H4 (cell line): ENCODE measurements around the gene UBE2E2. TPM values are rescaled to one million over a fixed set of nuclear protein-coding genes. Genes with fewer than 3 reads are reported as not detected.
A peak's percentile ranks its signal among the peaks of the same experiment; 100 is the strongest.
"Not testable (repeated sequence)": the region's sequence is repeated elsewhere in the genome, so short reads cannot be mapped to it uniquely, and the experiment has no call there.

Experiments used
- DNase-seq: peaks from one replicate; pipeline ENCODE4 v3.0.0-alpha.2; 2015; ENCODE audit warnings: low spot score
- total RNA-seq: library from RNA; depleted of rRNA; stranded (reverse); fragments of >200 nt; shearing (Covaris generic); gene quantifications from 2 replicates; pipeline ENCODE4 v1.2.3, GENCODE V29; 2014; rRNA removed

The UBE2E2 gene
- total RNA-seq = 16.9 and 42.5 TPM in 2 replicates

DNA sequence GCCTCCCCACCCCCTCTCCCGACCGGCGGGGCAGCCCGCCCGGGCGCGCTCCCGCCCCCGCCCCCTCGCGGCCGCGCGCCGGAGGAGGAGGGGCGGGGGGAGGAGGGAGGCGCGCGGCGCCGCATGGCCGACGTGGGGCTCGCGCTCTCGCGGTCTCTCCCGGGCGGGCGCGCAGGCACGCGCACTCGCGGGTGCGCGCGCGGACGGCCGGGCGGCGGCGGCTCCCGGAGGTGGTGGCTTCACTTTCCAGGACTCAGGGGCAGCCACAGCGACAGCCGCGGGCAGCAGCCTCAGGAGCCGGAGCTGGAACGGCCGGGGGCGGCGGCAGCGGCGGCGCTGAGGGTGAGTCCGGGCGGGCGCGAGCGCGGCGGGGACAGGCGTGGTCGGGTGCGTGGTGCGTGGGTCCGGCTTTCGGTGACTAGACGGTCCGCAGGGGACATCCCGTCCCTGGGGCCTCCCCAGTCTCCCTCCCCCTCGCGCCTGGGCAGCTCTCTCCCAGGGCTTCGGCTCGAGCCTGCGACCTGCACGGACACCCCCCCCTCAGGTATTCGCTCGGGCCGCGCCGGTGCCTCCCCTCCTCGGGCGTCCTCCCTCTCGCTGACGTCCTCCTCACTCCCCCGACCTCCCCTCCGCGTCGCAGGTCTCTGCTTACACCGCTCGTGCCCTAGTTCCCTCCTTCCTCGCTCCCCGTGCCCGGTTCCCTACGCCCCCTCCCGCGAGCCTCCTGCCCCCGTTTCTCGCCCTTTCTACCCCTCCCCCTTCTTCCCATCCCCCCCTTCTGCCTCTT is at the start of gene UBE2E2:
Gene UBE2E2 (plus strand): TSS at position 407 of the 787 bp plus-strand sequence.
- peak; percentile 5 for DNase-seq

DNA sequence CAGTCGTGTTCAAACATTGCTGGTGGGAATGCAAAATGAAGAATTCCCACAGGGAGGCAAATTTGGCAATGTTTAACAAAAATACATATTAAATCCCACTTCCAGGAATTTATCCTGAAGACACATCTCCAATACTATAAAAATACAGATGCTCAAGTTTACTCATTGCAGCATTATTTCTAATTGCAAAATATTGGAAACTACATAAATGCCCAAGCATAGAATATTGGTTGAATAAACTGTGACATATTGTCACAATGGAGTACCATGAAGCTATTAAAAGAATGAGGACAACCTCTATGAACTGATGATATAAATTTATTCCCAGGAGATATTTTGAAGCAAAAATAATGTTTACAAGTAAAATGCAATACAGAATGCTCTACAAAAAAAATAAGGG is 49.7 kb upstream of the UBE2E2 start:
- no peak for DNase-seq

DNA sequence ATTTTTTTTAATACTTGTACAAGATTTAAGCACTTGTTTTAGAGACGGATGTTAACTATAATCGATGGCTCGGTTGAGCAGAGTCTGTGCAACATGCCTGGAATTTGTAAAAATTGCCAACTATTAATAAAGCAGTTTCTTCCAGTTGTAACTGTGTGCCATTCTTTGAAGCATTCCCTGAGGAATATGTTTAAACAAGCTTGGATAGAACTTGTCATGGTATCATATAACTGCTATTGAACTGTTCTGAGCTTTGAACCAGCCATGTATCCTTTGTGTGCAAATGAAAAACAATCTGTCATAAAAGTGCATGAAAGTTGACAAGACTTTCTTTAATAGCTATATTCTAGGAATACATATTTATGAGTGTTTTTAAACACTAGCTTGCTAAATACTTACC is 45.8 kb upstream of the UBE2E2 start:
- DNase-seq = no peak

DNA sequence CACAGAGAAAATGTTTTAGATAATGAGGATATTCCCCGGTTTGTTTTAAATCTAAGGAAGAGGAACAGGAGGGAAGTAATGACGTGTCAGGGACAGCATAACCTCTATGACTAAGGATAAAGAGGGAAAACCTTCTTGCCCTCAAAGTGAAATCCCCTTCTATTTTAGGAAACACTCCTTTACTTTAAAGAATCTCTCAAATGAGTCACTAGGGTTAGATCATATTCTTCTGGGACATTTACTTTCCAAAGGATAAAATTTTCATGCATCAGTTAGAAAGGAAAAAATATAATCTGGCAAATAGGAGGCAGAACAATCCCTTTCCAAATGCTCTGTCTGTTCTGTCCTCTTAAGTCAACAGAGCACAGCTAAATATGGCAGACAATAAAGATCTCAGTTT is 43.2 kb upstream of the UBE2E2 start:
- peak; percentile 13 for DNase-seq

DNA sequence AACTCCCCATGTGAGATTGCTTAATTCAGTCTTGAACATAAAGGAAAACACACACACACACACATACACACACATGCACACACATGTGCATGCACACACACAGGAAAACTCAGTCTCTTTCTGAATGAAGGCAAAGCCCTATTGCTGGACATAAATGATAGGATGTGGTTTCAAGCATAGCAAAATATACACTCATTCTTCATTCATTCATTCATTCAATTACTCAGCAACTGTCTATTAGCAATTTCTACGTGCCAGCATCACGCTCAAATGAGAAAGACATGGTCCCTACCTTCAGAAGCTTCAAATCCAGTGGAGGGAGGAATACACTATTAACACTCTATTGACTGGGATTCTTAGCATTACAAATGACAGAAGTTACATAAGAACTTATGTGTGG is 41.8 kb upstream of the UBE2E2 start:
- DNase-seq = no peak

DNA sequence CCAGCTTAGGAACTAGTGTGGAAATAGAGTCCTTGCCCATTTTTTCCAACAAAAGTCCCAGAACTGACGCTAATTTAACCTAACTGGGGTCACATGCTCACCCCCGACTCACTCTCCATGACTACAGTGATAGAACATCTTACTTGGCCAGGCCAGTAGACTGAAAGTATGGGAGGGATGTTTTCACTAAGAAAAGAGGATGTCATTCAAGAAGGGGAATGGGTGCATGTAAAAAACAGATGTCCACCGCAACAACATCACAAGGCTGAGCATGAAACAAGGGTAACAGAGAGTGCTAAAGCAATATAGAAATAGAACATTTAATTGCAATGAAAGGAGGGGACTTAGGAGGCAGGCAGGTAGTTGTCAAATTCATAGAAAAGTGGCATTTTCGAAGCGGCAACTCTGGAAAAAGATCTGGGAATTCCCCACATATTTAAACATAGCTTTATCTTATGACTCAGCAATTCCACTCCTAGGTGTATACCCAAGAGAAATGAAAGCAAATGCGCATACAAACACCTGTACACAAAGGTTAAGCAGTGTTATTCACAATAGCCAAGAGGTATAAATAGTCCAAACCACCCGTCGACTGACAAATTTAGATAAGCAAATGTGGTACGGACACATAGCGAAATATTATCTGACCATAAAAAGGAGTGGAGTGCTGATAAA is 41.1 kb upstream of the UBE2E2 start:
- DNase-seq = no peak

DNA sequence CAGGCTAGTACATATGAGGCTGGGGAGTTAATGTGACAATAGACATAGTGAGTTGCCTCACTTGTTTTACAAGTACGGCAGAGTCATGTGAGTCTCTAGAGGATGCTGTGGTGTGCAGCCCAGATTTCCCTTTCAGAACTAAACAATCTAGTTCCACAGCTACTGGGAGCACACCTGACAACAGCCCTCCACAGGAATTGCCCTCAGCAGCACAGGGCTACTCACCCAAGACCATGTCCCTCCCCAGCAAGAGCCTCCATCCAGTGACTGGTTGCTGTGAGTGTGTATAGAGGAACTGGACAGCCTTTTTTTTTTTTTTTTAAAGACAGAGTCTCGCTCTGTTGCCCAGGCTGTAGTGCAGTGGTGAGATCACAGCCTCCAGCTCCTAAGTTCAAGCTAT is 40.2 kb upstream of the UBE2E2 start:
- no peak for DNase-seq

DNA sequence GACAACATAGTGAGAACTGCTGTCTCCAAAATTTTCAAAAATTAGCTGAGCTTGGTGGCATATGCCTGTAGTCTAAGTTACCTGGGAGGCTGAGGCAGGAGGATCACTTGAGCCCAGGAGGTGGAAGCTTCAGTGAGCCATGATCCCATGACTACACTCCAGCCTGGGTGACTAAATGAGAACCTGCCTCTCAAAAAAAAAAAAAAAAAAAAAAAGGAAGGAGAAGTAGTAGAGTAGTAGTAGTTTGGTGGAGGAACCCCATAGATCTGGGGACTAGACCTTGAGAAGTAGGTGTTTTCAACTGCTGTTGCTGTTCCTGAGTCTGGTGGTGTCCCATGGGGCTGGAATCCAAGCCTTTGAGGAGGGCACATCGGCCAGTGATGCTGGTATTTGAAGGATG is 38.4 kb upstream of the UBE2E2 start:
- no peak for DNase-seq

DNA sequence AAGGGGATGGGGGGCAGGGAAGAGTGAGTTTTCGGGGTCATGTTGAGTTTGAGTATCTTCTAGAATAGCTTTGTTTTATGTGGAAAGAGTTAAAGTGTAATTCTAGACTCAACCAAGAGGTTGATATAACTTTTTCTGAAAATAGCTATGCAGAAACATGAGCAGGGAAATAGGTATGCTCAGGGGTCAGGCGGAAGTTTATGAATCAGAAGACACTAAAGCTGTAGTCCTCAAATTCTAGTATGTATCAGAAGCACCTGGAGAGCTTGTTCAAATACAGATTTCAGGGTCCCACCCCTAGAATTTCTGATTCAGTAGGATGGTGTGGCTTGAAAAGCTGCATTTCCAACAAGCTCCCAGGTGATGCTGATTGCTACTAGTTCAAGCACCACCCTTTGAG is 37.6 kb upstream of the UBE2E2 start:
- DNase-seq = no peak

DNA sequence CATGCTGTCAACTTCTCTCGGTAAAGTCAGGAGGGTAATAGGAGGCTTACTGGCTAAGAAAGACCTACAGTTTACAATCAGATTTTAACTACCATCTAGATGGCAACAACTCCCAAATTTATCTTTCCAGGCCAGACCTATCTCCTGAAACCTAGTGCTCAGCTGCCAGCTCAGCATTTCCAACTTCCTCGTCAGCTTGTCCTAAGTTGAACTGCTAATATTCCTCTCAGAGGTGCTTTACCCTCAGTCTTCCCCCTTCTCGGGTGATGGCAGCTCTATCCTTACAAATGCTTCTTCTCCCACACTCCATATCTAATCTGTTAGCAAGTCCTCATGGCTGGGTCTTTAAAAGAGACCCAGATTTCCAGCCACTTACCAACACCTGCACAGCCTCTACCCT is 36.9 kb upstream of the UBE2E2 start:
- no peak for DNase-seq

DNA sequence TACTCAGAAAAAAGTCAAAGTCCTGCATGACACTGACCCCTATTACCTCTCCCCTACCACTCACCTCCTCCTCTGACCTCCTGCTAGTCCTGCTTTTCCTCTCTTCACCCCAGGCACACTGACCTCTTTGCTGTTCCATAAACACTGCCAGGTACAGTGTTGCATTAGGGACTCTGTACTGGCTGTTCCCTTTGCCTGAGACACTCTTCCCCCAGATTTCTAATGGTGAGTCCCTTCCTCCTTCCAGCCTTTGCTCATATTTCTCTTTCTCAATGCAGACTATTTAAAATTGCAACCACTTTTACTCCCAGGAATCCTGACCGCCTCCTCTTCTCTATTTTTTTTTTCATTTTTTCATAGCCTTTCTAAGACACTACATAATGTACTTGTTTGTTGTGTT is 36.3 kb upstream of the UBE2E2 start:
- DNase-seq = no peak

DNA sequence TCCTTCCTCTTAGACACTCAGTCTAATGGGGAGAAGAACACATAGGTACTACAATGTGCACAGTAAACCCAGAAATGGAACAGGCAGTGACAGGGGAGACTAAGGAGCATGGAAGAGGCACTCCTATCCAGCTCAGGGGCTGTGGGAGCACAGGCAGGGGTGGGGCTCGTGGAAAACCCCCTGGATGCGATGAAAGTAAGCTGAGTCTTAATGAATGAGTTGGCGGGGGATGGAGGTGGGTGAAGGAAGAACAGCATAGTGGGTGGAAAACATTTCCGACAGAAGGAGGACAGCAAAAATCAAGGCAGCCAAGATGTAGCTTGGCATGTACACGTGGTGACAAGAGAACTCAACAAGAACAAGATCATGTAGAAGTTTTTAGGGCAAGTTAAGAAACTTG is 33.6 kb upstream of the UBE2E2 start:
- DNase-seq = no peak

DNA sequence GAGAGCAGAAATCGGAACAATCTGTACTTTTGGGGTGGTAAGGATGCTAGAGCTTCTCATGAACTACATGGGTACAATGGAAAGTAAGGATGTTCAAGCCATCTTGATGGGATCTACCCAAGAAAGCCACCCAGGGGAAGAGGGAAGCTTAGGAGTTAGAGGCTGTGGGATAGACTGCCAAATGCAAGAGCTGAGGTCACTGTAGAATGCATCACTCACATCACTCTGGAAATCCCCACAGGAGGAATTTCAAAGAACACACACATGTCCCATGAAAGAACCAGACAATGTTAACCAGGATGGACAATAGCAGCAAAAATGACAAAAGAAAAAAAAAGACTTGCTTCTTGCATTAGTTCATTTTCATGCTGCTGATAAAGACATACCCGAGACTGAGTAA is 32.8 kb upstream of the UBE2E2 start:
- DNase-seq = no peak

DNA sequence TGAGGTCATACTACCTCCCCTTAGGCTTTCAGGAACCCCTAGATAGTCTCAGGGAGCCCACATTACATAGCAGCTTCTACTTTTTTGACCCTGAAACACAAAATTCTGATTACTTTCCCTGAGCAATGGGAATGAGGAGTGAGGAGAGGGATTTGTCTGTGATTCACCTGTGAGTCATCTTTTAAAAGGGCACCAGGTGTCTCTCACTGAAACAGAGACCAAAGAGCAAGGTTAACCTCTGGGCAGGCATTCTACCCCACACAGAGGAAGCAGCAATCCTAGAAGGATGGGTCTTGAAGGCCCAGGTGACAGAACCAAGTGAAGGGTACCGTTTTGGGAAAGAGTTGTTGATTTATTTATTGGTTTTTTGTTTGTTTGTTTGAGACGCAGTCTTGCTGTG is 31.1 kb upstream of the UBE2E2 start:
- DNase-seq = no peak

DNA sequence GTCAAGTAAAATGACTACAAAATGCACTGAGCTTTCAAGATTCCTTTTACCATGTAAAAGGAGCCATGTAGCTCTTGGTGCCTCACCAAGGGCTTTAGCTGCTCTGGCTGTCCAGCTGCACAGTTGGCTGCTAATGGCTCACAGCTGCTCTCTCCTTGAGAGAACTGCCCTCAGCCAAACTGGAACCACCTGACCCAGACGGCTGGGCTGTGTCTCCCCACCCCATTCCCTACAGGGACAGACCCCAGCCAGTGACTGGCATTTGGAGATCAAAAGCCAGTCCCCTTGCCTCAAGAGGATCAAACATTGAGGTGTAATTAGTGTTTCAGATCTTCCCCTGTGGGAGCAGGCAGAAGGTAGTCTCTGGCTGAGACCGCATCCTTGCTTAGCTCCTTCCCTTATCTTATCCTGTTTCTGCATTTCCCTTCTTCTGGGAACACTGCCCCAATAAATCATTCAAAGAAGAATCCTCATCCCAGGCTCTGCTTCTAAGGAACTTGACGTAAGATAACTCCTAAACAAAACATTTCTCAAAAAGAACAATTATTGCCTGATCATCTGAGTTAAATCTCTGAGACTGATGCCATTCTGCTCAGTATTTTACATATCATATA is 28.6 kb upstream of the UBE2E2 start:
- no peak for DNase-seq

DNA sequence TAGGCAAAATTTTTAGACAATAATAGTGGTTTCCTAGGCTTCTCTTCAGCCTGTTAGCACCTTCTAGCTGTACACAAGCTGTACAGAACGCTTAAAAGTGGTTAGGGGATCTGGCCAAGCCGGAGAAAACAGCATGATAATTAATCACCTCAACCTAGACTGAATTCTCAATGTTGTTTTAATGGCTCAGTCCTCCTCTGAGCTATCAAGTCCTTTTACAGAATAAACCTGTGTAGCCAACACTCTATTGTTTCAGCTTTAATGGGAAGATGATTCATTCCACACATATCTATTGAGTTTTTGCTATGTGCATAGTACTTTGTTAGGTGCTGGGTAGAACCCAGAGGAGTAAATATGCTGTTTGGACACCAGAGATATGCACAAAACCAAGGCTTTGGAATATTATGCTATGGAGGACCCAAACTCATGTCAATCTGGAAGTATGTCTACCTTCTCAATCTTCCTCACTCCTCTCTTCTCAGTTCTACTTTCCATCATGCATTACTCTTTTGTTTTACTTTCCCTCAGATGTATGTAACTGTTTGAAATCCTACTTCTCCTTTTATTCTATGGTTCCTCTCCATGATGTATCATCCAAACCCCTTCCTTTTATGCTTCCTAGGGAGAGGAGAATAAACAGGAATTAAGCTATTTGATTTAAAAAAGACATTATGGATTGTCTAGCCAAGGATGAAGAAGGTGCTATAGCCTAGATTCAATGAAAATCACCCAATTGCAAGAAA is 27.6 kb upstream of the UBE2E2 start:
- DNase-seq = no peak

DNA sequence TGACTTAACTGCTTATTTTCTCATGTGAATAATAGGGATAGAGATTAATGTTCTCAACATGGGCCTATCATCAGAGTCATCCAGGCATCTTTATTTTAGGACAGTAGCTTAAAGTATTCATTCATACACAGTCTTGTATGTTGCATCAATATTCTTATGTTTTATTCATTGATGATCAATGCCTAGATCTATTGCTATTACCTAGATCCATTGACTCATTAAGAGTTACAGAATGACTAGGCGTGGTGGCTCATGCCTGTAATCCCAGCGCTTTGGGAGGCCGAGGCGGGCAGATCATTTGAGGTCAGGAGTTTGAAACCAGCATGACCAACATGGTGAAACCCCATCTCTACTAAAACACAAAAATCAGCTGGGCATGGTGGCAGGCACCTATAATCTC is 26.3 kb upstream of the UBE2E2 start:
- not testable (repeated sequence) for DNase-seq

DNA sequence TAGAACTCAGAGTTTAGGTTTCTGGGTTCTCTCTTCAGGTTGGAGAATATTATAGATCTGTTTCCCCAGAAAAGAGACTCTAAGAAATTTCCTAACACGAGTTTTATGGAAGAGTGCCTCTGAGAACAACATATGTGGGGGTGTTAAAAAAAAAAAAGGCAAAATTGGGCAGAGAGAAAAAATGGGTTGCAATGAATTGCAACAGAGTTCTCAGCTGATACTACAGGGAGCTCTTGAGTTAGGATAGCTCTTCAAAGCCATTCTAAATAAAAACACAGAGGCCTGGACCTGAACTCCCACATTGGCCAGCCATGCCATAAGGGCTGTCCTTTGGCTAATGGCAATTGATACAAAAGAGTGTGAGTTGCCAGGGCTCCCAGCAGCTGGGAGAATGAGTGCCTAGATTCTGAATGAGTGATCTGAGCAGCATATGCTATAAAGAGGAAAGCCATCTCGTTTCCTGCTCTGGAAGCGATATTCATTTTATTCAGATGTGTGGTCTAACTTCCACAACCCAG is 20.1 kb upstream of the UBE2E2 start:
- DNase-seq = no peak

DNA sequence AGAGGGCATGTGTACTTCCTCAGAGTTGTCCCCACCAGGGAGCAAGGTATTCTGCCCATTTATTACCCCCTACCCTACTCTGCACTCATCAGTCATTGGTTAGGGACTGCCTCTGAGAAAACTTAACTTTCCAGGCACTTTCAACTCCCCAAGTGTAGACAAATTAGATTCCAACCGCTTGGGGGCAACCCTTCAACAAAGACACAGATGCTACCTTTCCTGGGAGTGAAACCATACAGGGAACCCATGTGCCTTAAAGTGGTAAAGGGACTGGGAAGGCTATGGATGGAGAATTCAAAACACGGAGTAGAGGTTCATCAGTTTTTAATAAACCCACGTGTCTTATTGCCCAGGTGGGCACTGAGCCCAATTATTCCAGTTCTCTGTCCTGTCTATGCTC is 19.4 kb upstream of the UBE2E2 start:
- peak; percentile 23 for DNase-seq

DNA sequence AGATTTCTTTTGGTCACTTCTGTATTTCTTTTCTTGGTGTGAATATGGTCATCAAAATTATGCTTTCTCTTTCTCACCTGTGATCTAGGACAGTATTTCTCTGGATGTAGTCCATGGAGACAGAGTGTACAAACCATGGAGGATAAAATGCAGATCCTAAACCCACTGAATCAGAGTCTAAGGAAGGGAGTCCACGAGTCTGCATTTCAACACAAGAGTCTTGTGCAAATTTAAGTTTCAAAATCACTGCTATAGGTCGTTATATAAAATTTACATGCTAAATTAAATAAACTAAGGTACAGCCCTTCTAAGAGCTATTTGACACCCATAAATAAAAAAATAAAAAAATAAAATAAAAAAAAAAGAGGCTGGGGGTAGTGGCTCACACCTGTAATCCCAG is 17.3 kb upstream of the UBE2E2 start:
- no peak for DNase-seq

DNA sequence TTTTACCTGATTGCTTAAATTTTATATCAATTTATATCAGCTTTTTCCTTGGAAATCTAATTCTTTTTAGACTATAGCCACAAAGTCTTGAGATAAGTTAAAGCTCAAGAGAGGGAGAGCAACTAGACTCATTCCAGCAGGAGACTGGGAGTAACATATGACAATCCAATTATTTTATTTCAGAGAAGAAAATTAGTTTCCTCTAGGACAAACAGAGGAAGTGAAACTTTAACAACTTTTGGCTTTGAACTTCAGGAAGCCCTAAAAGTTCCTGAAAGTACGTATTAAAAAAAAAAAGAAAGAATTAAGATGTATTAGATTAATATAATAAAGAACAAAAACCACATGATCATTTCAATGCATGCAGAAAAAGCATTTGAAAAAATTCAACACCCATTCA is 13.9 kb upstream of the UBE2E2 start:
- no peak for DNase-seq

DNA sequence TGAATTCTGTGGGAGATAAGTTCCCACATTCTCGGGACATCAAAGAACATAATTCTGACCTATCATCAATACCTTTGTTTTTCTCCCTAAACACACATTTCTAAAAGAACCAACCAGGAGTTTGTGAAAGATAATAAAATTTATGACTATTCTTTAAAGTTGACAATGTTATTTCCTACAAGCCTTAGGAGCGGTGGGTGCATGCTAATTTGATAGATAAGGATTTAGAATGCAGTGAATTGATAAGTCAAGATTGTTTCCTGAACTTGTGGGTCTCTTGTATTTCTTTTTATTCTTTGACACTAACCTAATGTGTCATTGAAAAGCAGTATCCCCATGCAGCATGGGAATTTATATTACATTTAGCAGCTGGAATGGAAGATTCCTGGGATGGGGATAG is 10.3 kb upstream of the UBE2E2 start:
- no peak for DNase-seq
